Keratinocyte (primary cell): ENCODE results near the gene CACNA1H. TPM values are rescaled to one million over a fixed set of nuclear protein-coding genes. Genes with fewer than 3 reads are reported as not detected.

Experiments
- DNase-seq: peaks from one replicate; pipeline ENCODE4 v3.0.0-alpha.2; 2011; ENCODE audit warnings: low read depth, missing footprints, low spot score
- FAIRE-seq: peaks from 2 replicates; lab custom pipeline; 2011; peaks lifted over from hg19 to GRCh38; lab: Jason Lieb, UNC
- H2AFZ ChIP-seq: 2 replicates; pipeline ENCODE4 v1.6.0; 2012; ENCODE audit warnings: low read length, control low read depth, inconsistent platforms; ENCODE audit not compliant: control insufficient read depth
- H3K27ac ChIP-seq: 2 replicates; pipeline ENCODE4 v1.5.1; 2011; ENCODE audit warnings: low read length; ENCODE audit not compliant: control insufficient read depth, insufficient read depth
- H3K27me3 ChIP-seq: 3 replicates; pipeline ENCODE4 v1.6.0; 2011; ENCODE audit warnings: low read length; ENCODE audit not compliant: control insufficient read depth, insufficient read depth; ENCODE audit errors: extremely low read depth
- H3K36me3 ChIP-seq, 2 experiments: 2 replicates in 1 of 2; 3 replicates in 1 of 2; pipeline ENCODE4 v1.5.1; 2011; ENCODE audit warnings: low read length in 2 of 2, mild to moderate bottlenecking in 1 of 2; ENCODE audit not compliant: control insufficient read depth in 2 of 2, insufficient read depth in 2 of 2; ENCODE audit errors: extremely low read depth in 1 of 2
- H3K4me1 ChIP-seq: 3 replicates; pipeline ENCODE4 v1.5.1; 2011; ENCODE audit warnings: low read length; ENCODE audit not compliant: control insufficient read depth, insufficient read depth; ENCODE audit errors: extremely low read depth
- H3K4me2 ChIP-seq: 3 replicates; pipeline ENCODE4 v1.6.0; 2011; ENCODE audit warnings: low read depth, low read length; ENCODE audit not compliant: control insufficient read depth, insufficient read depth; ENCODE audit errors: extremely low read depth
- H3K4me3 ChIP-seq, 3 experiments: fragments of 200-600 bp in 1 of 3; sonication (generic) in 1 of 3; 2 replicates in 2 of 3; 3 replicates in 1 of 3; pipeline ENCODE4 v1.5.1; 2011 to 2016; ENCODE audit warnings: low read length in 3 of 3, mild to moderate bottlenecking in 3 of 3, control low read depth in 2 of 3, inconsistent platforms in 1 of 3, low read depth in 1 of 3, mixed read lengths in 1 of 3, mixed run types in 1 of 3, moderate library complexity in 1 of 3; ENCODE audit not compliant: control insufficient read depth in 2 of 3, insufficient read depth in 2 of 3; ENCODE audit errors: extremely low read depth in 1 of 3
- H3K79me2 ChIP-seq: 2 replicates; pipeline ENCODE4 v1.6.0; 2012; ENCODE audit warnings: low read length; ENCODE audit not compliant: control insufficient read depth, insufficient read depth
- H3K9ac ChIP-seq: 3 replicates; pipeline ENCODE4 v1.6.0; 2011; ENCODE audit warnings: low read length; ENCODE audit not compliant: control insufficient read depth, insufficient read depth; ENCODE audit errors: extremely low read depth
- H3K9me1 ChIP-seq: 3 replicates; pipeline ENCODE4 v1.6.0; 2011; ENCODE audit warnings: low read length; ENCODE audit not compliant: control insufficient read depth, insufficient read depth; ENCODE audit errors: extremely low read depth
- H3K9me3 ChIP-seq: 2 replicates; pipeline ENCODE4 v1.5.1; 2012; ENCODE audit warnings: low read depth, low read length; ENCODE audit not compliant: control insufficient read depth
- H4K20me1 ChIP-seq: 3 replicates; pipeline ENCODE4 v1.6.0; 2011; ENCODE audit warnings: low read length; ENCODE audit not compliant: control insufficient read depth, insufficient read depth; ENCODE audit errors: extremely low read depth
- EZH2 ChIP-seq: IDR thresholded peaks from one replicate; pipeline ENCODE4 v1.6.1; 2012; ENCODE audit warnings: inconsistent platforms, mild to moderate bottlenecking, low read length, moderate library complexity
- dilution Hi-C: fragments of 300-500 bp; cut with MboI; formaldehyde crosslinking; loops from one replicate; pipeline ENCODE4 v1.7.0; 2020; ENCODE audit warnings: low sequenced_read_pairs; ENCODE audit not compliant: extremely low pct_ligation_motif_present
- polyA plus RNA-seq, 5 experiments: library from polyadenylated mRNA; depleted of rRNA in 3 of 5; stranded (reverse) in 3 of 5; stranded (forward) in 1 of 5; unstranded in 1 of 5; fragments of >200 nt; gene quantifications; 1 replicate in 1 of 5; 2 replicates in 3 of 5; 3 replicates in 1 of 5; pipeline versions ENCODE4 v1.2.1 to v1.2.3, GENCODE V29; 2011 to 2012; ENCODE audit warnings: missing spikeins in 2 of 5, low read depth in 1 of 5, low replicate concordance in 1 of 5
- TF ChIP-seq, protein P1 (sequence below), 3 experiments: IDR thresholded peaks in 1 of 3; conservative IDR thresholded peaks in 1 of 3; optimal IDR thresholded peaks in 1 of 3; 2 replicates in 2 of 3; 3 replicates in 1 of 3; pipeline versions ENCODE3 to v1.5.1; 2011; ENCODE audit warnings: low read length in 3 of 3, mild to moderate bottlenecking in 3 of 3, moderate library complexity in 2 of 3, control low read depth in 1 of 3, inconsistent platforms in 1 of 3; ENCODE audit not compliant: insufficient read depth in 2 of 3; ENCODE audit errors: extremely low read depth in 1 of 3

The CACNA1H gene
- polyA plus RNA-seq, 1 donor (not counting 4 experiments of a cell fraction or from before 2014, with no cell fraction given) = not detected

- Histone ChIP-seq H3K27me3 (no peaks in the 10 kb centered on the region), H2AFZ (no peak overlapping the region), H3K4me3 (no peak overlapping the region), H3K4me1 (no peaks in the 10 kb centered on the region), H3K27ac (no peak overlapping the region), H3K4me2 (no peak overlapping the region), H4K20me1 (no peaks in the 10 kb centered on the region), H3K79me2 (no peaks in the 10 kb centered on the region), H3K9ac (no peak overlapping the region), H3K9me1 (no peaks in the 10 kb centered on the region), H3K9me3 (no peaks in the 10 kb centered on the region), H3K36me3 (no peaks in the 10 kb centered on the region)
- dilution Hi-C loops = no loop called here
- DNase-seq (no peak), FAIRE-seq (no peak)
- TF ChIP-seq, protein P1, sequence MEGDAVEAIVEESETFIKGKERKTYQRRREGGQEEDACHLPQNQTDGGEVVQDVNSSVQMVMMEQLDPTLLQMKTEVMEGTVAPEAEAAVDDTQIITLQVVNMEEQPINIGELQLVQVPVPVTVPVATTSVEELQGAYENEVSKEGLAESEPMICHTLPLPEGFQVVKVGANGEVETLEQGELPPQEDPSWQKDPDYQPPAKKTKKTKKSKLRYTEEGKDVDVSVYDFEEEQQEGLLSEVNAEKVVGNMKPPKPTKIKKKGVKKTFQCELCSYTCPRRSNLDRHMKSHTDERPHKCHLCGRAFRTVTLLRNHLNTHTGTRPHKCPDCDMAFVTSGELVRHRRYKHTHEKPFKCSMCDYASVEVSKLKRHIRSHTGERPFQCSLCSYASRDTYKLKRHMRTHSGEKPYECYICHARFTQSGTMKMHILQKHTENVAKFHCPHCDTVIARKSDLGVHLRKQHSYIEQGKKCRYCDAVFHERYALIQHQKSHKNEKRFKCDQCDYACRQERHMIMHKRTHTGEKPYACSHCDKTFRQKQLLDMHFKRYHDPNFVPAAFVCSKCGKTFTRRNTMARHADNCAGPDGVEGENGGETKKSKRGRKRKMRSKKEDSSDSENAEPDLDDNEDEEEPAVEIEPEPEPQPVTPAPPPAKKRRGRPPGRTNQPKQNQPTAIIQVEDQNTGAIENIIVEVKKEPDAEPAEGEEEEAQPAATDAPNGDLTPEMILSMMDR (optimal IDR thresholded peaks at IDR 0.05 in 1 of 3, IDR thresholded peaks at IDR 0.05 in 1 of 3, conservative IDR thresholded peaks at IDR 0.05 in 1 of 3; ENCODE audit: extremely low read depth in 1 of 3, insufficient read depth in 2 of 3, low read length in 3 of 3) = no peak
- no peak for TF ChIP-seq EZH2
These were observed 22.8 kb downstream of the CACNA1H start for GRCh38 chr16:1175566-1176279.

GRCh38 chr16:1176280-1176897 is 23.5 kb downstream of the CACNA1H start:
- Histone ChIP-seq H4K20me1 (no peaks in the 10 kb centered on the region), H3K27me3 (no peaks in the 10 kb centered on the region), H3K79me2 (no peaks in the 10 kb centered on the region), H3K9me1 (no peaks in the 10 kb centered on the region), H3K36me3 (no peaks in the 10 kb centered on the region), H3K4me1 (no peaks in the 10 kb centered on the region), H3K9me3 (no peaks in the 10 kb centered on the region), H3K4me3 (no peak overlapping the region), H2AFZ (no peak overlapping the region), H3K9ac (no peak overlapping the region), H3K27ac (no peak overlapping the region), H3K4me2 (no peak overlapping the region)
- TF ChIP-seq, protein P1 (optimal IDR thresholded peaks at IDR 0.05 in 1 of 3, IDR thresholded peaks at IDR 0.05 in 1 of 3, conservative IDR thresholded peaks at IDR 0.05 in 1 of 3; ENCODE audit: extremely low read depth in 1 of 3, insufficient read depth in 2 of 3, low read length in 3 of 3) = no peak
- no peak for TF ChIP-seq EZH2
- no peak for FAIRE-seq
- no peak for DNase-seq
- dilution Hi-C loops = no loop called here
